SU-DHL-6 (cell line): ENCODE data around the gene TFRC.

Source experiments
- CTCF ChIP-seq: fragments of 200-600 bp; sonication (generic); IDR thresholded peaks from one replicate; pipeline ENCODE4 v1.5.1; 2017; ENCODE audit warnings: antibody characterized with exemption, mild to moderate bottlenecking, low read length, moderate library complexity; ENCODE audit not compliant: insufficient read depth, poor library complexity, severe bottlenecking
- EZH2phosphoT487 ChIP-seq: fragments of 200-600 bp; sonication (generic), shearing (Covaris generic); conservative IDR thresholded peaks from 2 replicates; pipeline ENCODE4 v1.6.1; 2018; ENCODE audit warnings: mild to moderate bottlenecking, antibody characterized with exemption, low read length, moderate library complexity, mixed read lengths

GRCh38 chr3:196124608-196125007 is 42.7 kb upstream of the TFRC start:
- TF ChIP-seq CTCF: no peak
- no peak for TF ChIP-seq EZH2phosphoT487
